OCI-M1 (cell line): Measurements from ENCODE around the gene PTRHD1.

Experiments
- DNase-seq: peaks from one replicate; lab custom pipeline; 2025; lab: John Stamatoyannopoulos, UW

PTRHD1 gene

DNA sequence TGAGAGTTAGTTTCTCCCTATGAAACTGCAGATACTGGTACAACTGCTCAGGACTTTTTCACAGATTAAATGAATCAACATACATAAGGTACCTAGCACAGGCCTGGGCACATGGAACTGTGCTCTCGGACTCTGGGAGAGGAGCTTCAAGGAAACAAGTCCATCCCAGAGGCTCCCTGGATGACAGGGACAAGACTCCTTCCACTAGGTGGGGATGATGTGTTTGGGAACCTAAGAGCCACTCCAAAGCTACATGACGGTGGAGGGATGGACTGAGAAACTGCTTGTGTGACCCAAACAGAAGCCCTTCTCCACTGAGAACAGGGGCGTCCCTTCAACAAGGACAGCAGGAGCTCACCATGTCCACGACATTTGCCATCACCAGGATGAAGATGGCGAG lies 37.2 kb upstream of the PTRHD1 start:
- no peak for DNase-seq

- no peak for DNase-seq
Measured at GRCh38 chr2:24828238-24828996, 35.2 kb upstream of the PTRHD1 start.

- DNase-seq, result peak; percentile 82
Measured at GRCh38 chr2:24827321-24828237, 34.4 kb upstream of the PTRHD1 start.

DNA sequence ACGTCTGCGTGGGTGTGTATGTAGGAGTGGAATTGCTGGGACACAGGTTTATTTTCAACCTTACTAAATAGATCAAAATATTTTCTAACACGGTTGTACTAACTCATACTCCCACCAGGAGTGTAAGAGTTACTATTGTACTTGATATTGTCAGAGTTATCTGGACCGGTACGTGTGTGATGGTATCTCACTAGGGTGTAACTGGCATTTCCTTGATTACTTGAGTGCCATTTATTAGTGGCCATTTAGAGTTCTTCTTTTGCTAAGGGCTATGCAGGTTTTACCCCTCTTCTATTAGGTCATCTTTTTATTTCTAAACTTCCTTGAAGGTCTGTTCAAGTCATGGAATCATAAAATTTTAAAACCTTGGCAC lies 33.6 kb upstream of the PTRHD1 start:
- no peak for DNase-seq

DNA sequence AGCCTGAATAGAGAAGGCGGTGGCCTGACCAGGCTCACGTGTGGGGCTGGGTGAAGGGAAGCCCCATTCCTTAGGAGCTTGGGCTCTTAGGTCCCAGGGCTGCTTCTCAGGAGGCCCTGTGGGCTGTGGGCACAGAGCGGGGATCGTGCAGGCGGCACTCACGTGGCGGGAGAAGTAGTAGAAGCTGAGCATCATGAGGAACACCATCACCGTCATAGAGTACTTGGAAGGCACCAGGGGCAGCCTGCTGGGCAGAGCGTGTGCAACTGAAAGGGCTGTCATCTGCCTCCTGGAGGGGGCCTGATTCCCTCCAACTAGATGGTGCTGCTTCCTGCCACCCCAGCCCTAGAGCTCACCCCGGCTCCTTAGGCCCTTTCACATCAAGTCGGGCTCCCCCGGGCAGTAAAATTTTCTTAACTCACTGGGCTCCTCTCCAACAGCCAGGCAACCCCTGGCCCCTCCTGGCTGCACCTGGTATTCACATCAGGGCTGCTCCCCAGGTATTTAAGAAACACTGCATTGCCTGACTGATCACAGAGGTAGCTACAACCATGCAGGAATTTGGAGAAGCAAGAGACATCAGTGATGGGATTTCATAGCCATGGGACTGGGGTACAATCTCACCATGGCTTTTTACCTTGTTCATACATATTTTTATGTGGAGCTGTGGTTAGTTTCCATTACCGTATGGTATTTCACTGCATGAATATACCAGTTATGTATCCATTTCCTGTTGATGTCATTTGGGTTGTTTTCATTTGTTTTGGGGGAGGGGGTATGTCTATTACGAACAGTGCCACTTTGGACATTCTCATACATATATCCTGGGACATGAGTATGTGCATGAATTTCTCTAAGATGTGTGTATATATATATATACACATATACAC lies 32.9 kb upstream of the PTRHD1 start:
- DNase-seq, result no peak

GRCh38 chr2:24824966-24825882 lies 32.0 kb upstream of the PTRHD1 start:
- peak; percentile 31 for DNase-seq

DNA sequence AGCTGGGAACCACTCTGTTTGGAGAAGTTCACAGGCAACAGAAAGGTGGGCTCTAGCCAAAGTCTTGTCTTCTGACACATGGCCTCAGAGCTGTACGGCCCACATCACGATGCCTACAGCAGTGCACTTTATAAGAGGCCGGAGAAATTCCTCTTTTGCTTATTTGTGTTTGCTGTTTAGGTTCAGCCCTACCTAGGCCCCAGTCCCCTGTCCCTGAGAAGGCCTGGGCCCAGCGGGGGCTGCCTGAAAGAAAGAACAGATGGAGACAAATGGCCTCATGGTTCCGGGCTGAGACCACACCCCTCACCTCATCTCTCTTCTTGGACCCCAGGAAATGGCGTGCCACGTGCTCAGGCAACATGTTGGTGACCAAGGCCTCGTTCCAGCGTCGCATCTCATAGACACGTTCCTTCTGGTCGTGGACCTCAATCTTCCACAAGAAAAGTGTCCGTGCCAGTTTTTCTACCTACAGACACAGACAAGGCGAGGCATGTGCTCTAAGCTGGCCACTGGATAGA lies 30.9 kb upstream of the PTRHD1 start:
- no peak for DNase-seq

DNA sequence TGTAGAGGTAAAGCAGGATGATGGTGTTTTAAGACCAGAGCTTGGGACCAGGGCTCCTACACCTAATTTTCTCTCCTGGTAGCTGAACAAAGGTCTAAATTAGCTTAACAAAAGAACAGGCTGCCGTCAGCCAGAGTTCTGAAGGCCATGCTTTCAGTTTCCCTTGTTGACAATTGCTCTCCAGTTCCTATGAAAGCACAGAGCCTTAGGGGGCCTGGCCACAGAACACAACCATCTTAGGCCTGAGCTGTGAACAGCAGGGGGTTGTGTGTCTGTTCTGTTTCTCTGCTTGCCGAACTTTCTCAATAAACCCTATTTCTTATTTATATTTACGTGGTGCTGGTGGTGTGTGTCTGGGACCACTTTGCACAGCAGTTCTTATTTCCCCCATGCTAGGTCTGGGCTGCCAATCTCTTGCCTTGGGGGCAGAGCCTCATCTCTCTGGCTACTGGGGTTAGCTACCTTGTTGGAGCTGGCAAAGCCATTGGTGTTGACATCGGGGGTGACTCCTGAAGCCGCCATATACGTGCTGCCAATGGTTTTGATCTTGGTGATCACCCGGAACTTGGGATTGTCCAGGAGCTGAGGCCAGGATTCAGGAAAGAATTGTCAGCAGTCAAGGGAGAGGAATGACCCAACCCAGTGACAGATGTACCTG lies 29.0 kb upstream of the PTRHD1 start:
- DNase-seq, result no peak

DNA sequence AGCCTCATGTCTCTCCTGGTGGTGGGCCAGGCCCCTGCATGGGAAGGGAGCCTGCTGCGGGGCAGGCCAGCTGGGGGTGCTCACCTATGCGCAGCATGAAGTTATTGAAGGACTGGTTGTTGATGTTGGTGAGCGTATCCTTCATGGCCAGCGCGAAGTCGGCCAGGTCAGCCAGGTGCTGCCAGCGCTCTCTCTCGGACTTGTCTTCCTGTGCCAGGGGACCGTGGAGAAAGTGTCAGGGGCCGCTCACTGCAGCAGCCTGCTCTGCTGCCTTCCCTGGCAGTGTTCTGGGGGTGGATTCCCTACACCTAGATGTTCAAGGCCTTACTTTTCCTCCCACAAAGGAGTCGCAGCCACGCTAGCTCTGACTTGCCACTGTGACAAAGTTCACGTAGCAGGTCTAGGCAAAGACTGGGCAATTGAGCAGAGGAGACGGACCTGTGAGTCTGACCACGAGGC lies 28.3 kb upstream of the PTRHD1 start:
- no peak for DNase-seq

GRCh38 chr2:24820598-24821432 lies 27.6 kb upstream of the PTRHD1 start:
- no peak for DNase-seq

DNA sequence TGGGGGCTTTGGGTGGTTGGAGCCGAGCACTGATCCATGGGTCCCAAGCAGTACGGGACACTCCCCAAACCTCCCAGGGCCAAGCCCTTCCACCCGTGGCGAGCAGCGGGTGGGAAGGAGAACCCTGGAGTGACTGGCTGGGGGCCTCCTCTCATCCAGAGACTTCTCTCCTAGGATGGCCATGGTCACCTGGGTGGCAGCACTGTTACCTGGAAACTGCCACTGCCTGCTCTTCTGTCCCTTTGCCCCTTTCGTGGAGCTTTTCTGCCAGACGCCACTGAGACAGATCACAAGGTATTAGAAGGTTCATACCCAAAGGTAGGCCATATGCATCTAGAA lies 27.0 kb upstream of the PTRHD1 start:
- no peak for DNase-seq

- no peak for DNase-seq
Measured at GRCh38 chr2:24819442-24820174, 26.4 kb upstream of the PTRHD1 start.

- DNase-seq, result no peak
Measured at GRCh38 chr2:24818721-24819167, 25.6 kb upstream of the PTRHD1 start.

GRCh38 chr2:24816884-24817283 lies 23.7 kb upstream of the PTRHD1 start:
- no peak for DNase-seq

DNA sequence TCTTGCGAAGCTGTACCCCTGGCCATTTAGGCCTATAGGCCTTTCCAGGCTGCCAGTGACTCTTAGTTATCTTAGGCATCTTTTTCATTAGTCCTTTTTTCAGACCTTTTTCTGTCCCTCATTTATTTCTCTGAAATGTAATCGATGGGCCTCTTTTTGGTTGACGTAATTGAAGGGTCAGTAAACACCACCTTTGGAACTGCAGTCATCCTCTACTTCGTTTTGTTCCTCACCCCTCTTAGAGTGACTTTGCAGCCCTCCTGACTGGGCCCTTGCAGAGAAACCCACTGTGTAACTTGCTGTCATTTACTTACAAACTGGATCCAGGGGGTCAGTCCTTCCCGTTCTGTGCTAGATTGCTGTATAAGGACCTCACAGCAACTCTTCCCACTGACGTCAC lies 23.2 kb upstream of the PTRHD1 start:
- DNase-seq, result no peak

- DNase-seq, result no peak
Measured at GRCh38 chr2:24815171-24815570, 22.0 kb upstream of the PTRHD1 start.

DNA sequence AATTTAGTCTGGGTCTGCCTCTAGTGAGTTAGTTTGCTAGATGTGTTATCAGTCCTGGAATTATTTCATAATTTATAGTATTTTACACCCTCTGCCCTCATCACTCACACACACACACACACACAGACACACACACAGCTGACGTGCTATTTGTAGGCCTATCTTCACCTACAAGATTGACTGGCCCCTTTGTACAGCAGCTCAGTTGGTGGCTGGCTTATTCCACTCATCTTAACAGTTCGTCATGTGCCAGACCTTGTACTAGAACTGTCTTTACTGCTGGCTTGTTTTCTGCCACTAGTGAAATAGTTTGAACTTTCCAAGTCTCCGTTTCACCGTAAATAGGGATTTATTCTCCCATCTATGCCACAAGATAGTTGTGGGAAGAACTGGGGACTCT lies 21.3 kb upstream of the PTRHD1 start:
- DNase-seq, result no peak

DNA sequence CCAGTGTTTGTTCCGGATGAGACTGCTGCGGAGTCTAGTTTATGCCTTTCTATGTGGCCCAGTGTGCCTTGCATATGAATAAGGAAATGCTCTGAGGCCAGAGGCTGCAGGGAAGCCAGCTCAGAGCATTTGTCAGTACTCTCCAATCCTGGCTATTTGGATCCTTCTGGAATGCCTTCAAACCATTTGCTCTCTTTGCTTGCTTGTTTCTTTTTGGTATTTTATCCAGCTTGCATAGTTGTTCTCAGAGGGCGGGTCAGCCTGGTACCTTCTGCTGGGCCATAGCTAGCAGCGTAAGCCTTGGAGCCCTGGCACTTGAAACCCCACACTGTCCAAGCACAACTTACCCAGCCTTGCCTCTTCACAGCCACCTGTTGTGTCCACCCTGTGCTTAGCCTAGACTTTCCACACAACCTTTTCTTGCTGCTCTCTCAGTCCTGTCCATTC lies 20.5 kb upstream of the PTRHD1 start:
- DNase-seq, result no peak
